CD4-positive, alpha-beta T cell treated with Interleukin-17A for 4 hours (primary cell): ENCODE data around the gene SLC16A14.
"Not testable (repeated sequence)": the region's sequence is repeated elsewhere in the genome, so short reads cannot be mapped to it uniquely, and the experiment has no call there.

Source experiments
- DNase-seq: peaks from one replicate; pipeline ENCODE4 v3.0.0-alpha.2; 2020; ENCODE audit warnings: mixed read lengths

SLC16A14 gene, protein sequence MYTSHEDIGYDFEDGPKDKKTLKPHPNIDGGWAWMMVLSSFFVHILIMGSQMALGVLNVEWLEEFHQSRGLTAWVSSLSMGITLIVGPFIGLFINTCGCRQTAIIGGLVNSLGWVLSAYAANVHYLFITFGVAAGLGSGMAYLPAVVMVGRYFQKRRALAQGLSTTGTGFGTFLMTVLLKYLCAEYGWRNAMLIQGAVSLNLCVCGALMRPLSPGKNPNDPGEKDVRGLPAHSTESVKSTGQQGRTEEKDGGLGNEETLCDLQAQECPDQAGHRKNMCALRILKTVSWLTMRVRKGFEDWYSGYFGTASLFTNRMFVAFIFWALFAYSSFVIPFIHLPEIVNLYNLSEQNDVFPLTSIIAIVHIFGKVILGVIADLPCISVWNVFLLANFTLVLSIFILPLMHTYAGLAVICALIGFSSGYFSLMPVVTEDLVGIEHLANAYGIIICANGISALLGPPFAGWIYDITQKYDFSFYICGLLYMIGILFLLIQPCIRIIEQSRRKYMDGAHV

DNA sequence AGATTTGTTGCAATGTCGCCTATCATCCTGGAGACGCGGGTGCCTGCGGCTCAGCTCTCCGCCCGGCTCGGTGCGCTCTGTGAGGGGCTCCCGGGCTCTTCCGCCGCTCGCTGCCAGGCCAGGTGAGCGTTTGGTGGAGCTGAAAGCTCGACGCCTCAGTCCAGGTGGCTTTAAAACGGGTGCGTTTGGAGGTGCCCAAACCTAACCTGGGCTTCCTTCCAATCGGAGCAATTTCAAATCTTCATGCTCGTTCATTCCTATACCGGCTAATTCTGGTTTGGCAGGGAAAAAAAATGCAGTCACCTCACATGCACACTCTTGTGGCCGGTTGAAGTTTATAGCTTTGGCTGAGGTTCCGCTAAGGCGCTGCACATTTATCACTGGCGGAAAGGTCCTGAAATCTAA is at the start of gene SLC16A14:
SLC16A14 (minus strand) TSS at position 274 of the 405 bp plus-strand sequence. CDS start 9,572 bp downstream, outside the sequence.
- peak; percentile 32 for DNase-seq

DNA sequence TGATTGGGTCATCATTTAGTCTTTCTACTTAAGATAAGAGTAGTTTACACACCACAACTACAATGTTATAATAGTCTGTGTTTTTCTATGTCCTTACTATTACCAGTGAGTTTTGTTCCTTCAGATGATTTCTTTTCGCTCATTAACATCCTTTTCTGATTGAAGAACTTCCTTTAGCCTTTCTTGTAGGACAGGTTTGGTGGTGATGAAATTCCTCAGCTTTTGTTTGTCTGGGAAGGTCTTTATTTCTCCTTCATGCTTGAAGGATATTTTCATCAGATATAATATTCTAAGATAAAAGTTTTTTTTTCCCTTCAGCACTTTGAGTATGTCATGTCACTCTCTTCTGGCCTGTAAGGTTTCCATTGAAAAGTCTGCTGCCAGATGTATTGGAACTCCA is 38.0 kb upstream of the SLC16A14 start:
- no peak for DNase-seq

- not testable (repeated sequence) for DNase-seq
Measured at GRCh38 chr2:230101967-230102366, 33.2 kb upstream of the SLC16A14 start.

GRCh38 chr2:230097841-230098240 is 29.1 kb upstream of the SLC16A14 start:
- no peak for DNase-seq

GRCh38 chr2:230097424-230097823 is 28.7 kb upstream of the SLC16A14 start:
- no peak for DNase-seq

GRCh38 chr2:230090967-230091366 is 22.2 kb upstream of the SLC16A14 start:
- no peak for DNase-seq

DNA sequence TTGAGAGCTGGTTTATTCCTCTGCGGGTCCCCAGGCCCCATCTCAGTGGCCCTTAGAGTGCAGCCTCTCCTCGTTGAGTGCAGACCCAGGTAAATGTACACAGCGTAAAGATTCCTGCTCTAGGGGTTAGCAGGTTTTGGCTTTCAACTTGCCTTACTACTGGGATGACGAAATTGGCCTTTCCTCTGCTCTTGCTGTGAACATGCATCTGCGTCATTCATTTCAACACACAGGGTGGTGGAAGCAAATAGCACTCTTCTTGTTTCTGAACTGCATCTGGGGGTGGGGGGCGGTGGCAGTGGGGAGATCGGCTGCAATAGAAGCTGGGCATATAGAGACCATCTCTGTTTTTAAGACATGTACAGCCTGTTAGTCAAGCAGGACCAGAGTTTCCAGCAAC is 16.5 kb upstream of the SLC16A14 start:
- no peak for DNase-seq

DNA sequence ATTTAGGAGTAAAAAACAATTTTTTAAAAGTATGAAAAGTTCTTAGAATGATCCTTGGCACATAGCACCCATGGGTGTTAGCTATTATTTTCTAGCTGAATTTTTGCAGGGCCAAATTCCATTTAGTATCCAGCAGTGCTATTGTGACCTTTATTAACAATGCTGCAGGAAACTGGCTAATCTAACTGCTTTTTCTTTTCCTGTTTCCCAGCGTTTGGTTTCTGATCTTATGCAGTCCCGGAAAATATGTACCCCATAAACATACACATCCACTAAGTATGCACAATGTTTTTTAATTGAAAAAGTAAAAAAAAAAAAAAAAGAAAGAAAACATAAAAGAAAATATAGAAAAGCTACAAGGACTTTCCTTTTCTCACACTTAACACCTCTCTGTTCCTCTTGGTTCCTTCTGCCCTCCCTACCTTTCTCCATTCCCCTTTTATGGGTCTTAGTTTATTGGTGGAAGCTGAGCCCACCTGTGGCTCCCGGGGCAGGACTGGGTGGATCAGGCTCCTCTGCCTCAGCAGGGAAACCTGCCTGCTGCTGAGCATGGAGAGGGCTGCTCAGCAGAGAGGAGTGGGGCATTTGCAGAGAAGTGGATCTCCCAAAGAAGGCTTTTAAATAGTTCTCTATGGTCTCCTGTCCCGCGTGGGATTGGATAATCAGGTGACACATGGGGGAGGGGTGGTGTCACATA is 9.3 kb upstream of the SLC16A14 start:
- DNase-seq = no peak

DNA sequence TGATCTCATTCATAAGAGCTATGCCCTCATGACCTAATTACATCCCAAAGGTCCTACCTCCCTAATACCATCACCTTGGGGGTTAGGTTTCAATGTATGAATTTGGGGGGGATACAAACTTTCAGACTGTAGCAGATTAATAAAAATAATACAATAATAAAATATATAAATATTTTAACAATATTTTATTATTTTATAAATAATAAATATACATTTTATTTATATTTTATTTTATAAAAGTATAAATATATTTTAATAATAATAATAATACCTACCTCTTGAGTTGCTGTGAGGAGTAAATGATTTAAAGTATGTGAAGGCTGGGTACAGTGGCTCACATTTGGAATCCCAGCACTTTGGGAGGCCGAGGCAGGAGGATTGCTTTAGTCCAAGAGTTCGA is 8.1 kb upstream of the SLC16A14 start:
- no peak for DNase-seq

GRCh38 chr2:230075988-230076631 is 7.4 kb upstream of the SLC16A14 start:
- DNase-seq = no peak

DNA sequence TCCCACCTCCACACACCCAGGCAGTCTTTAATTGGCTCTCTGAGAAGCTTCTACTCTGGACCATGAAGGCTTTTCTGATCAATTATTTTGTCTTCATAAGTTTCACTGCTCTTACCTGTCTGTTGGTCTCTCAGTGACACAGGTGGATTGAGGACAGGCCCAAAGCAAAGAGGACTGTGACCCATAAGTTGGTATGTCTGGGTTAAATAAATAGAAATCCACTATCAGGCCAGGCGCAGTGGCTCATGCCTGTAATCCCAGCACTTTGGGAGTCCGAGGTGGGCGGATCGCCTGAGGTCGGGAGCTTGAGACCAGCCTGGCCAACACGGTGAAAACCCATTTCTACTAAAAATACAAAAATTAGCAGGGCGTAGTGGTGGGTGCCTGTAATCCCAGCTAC is 2.7 kb upstream of the SLC16A14 start:
- DNase-seq = no peak

GRCh38 chr2:230069402-230069801 is 678 bp upstream of the SLC16A14 start:
- no peak for DNase-seq

DNA sequence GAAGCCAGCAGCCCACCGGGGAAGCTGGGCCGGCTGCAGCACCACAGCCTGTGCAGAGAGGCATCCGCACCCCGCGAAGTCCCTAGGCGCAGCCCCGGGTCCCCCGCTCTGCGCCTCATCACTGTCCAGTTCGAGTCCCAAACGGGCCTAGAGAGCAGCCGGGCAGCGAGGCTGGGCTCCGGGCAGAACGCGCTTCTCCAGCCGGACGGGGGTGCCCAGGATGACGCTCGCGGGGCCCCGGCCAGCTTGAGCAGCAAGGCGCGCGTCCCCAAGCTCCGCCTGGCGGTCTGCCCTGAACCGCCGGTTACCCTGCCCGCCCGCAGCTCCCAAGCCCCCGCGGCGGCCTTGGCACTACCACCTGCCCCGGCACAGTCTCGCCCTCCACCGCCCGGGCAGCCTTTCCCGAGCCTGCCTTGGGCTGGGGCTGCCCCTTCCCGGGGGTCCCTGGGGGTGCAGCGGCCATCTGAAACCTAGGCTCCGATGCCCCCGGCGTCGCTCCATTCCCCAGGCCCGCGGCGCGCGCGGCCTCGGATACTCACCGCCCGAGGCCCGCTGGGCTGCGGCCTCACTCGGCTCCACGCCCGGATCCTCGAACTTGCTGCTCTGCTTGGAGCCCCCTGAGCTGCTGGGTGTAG is 591 bp downstream of the SLC16A14 start:
- DNase-seq = peak; percentile 51

GRCh38 chr2:230060672-230061293 is 7.9 kb downstream of the SLC16A14 start:
- no peak for DNase-seq

- DNase-seq = no peak
Measured at GRCh38 chr2:230053753-230054478, 14.8 kb downstream of the SLC16A14 start.

- DNase-seq = no peak
Measured at GRCh38 chr2:230052299-230052698, 16.4 kb downstream of the SLC16A14 start.

- no peak for DNase-seq
Measured at GRCh38 chr2:230050136-230050535, 18.6 kb downstream of the SLC16A14 start.

DNA sequence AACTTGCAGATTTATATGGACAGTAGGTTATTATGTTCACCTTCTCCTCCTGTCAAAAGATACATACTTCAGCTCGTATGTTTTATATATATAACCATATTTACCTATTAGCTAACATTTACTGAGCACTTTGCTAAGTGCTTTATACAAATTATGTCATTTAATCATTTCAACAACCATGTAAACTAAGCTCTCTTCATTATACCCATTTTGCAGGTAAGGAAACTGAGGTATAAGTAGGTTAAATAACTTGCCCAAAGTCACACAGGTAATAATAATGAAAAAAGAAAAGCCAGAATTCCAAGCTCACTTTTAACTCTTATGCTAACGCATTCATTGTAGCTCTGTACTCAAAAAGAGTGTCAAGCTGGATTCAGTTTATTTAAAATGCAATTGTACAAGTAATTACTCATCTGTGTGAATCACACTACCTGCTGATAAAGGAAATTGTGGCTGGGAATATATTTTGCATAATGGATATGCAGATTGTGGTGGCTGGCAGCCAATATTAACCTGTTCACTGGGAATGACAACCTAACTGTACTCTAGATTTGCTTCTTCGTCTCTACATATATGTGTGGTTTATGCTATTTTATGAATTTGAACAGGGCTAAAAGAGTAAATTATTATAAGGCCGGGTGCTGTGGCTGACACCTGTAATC is 20.6 kb downstream of the SLC16A14 start:
- DNase-seq = no peak

DNA sequence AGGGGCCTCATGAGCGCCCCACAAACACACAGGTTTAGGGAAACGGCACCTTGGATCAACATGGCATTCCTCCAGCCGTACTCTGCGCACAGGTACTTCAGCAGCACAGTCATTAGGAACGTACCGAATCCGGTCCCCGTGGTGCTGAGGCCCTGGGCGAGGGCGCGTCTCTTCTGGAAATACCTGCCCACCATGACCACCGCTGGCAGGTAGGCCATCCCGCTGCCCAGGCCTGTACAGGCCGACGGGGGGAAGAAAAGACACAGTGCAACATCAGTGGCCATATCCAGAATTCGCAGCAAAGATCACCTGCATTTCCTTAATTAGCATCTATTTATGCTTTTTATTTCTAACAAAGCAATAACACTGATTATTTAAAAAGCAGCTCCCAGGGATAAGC is 22.2 kb downstream of the SLC16A14 start:
- DNase-seq = no peak

- no peak for DNase-seq
Measured at GRCh38 chr2:230043461-230043860, 25.3 kb downstream of the SLC16A14 start.

- no peak for DNase-seq
Measured at GRCh38 chr2:230043025-230043424, 25.7 kb downstream of the SLC16A14 start.
